Tibial nerve (tissue), 3 donors: Measurements from ENCODE around the gene SLC1A1.

Source experiments
- POLR2A ChIP-seq, 2 donors: fragments of 450-650 bp; IDR thresholded peaks; one replicate each; pipeline ENCODE4 v1.6.1; 2017; ENCODE audit warnings: antibody characterized with exemption in 2 of 2, mild to moderate bottlenecking in 2 of 2, moderate library complexity in 2 of 2
- TF ChIP-seq, protein P1 (sequence below), 5 experiments: fragments of 200-600 bp in 3 of 5; fragments of 450-650 bp in 2 of 5; sonication (generic) in 3 of 5; IDR thresholded peaks; one replicate each; pipeline ENCODE4 v1.5.1; 2016 to 2019; ENCODE audit warnings: antibody characterized with exemption in 5 of 5, mild to moderate bottlenecking in 3 of 5, moderate library complexity in 2 of 5

DNA sequence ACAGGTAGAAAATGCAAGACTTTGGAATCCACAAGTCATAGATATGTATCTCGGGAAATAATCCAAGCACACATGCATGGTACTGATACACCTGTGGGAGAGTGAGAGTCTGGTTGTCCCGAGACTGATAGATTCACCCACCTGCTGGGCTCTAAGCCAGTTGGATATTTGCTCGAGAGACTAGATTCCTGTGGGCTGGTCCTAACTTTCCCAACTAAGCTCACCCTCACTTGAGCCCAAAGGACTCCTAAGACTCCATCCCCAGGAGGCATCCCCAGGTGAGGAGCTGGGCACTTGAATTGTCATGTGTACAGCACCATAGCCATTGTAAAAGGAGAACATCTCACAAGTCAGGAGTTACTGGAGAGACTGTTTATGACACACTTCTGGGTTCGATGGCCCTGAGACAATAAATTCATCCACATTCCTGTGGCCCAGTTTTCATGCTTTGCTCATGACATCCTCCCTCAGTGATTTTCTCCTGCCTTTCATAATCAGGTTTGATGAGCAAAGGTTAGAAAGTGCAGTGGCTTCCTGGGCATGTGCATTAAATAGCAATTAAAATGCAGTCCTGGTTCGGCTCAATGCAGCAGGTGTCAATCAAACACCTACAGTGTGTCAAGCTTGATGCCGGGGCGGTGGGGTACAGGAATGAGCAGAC lies 18.1 kb downstream of the SLC1A1 start:
- TF ChIP-seq, protein P1, sequence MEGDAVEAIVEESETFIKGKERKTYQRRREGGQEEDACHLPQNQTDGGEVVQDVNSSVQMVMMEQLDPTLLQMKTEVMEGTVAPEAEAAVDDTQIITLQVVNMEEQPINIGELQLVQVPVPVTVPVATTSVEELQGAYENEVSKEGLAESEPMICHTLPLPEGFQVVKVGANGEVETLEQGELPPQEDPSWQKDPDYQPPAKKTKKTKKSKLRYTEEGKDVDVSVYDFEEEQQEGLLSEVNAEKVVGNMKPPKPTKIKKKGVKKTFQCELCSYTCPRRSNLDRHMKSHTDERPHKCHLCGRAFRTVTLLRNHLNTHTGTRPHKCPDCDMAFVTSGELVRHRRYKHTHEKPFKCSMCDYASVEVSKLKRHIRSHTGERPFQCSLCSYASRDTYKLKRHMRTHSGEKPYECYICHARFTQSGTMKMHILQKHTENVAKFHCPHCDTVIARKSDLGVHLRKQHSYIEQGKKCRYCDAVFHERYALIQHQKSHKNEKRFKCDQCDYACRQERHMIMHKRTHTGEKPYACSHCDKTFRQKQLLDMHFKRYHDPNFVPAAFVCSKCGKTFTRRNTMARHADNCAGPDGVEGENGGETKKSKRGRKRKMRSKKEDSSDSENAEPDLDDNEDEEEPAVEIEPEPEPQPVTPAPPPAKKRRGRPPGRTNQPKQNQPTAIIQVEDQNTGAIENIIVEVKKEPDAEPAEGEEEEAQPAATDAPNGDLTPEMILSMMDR (IDR thresholded peaks at IDR 0.05) = no peak
- TF ChIP-seq POLR2A (IDR thresholded peaks at IDR 0.05) = no peak
